DMS 273 treated with DMSO at 0.1 percent for 48 hours (cell line): ENCODE data around the gene SEMA3A.

Experiments used
- DNase-seq: peaks from one replicate; lab custom pipeline; 2025; lab: John Stamatoyannopoulos, UW

SEMA3A gene

GRCh38 chr7:84111842-84112241, 82.7 kb downstream of the SEMA3A start:
- DNase-seq, result no peak

DNA sequence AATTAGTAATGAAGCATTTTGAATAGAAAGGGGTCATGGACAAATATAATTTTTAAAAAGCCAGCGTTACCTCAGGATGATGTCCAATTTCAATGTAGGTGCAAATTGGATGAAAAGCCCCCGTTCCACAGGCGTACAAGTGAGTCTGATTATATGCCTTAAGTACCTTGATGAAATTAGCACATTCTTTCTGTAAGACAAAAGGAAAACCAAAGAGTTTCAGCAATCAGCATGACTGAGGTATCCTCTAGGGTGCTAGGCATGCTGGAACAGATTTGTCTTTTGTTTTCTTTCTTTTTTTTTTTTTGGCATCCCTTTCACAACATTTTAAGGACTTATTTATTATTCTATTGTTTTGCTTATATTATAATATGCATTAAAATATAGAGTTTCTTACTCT, 84.2 kb downstream of the SEMA3A start:
- no peak for DNase-seq

DNA sequence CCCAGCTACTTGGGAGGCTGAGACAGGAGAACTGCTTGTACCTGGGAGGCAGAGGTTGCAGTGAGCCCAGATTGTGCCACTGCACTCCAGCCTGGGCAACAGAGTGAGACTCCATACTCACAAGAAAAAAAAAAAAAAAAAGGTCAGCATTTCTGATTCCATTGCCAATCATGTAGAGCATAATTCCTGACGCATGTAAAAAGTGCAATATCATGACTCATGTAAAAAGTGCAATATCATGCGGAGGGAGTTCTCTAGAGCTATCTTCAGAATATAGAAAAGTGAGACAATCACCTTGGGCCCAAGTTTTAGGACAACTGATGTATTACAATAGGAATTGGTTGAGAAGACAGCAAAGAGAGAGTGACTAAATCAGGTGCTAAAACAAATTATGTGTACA, 85.8 kb downstream of the SEMA3A start:
- no peak for DNase-seq

- DNase-seq, result no peak
These were observed 86.5 kb downstream of the SEMA3A start for GRCh38 chr7:84108119-84108518.

- no peak for DNase-seq
These were observed 87.3 kb downstream of the SEMA3A start for GRCh38 chr7:84107259-84107658.

GRCh38 chr7:84106291-84106690, 88.3 kb downstream of the SEMA3A start:
- no peak for DNase-seq

- DNase-seq, result no peak
These were observed 89.0 kb downstream of the SEMA3A start for GRCh38 chr7:84105586-84105985.

GRCh38 chr7:84104826-84105225, 89.8 kb downstream of the SEMA3A start:
- no peak for DNase-seq

DNA sequence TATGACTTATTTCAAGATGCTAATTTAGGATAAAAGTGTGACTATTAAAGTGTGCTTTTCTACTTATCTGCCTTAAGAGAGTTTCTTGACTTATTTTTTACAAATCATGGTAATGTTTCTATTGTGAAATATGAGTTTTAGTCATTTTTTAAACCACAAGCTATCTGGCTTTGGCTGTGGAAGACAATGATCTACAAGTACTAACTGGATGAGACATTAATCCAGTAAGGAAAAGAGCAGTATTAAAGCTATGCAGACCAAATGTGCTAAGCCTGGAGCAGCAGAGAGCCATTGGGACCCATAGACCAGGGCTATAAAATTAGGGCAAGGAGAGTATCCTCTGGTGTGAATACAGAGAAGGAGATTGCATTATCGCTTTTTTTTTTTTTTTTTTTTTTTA, 92.4 kb downstream of the SEMA3A start:
- DNase-seq, result no peak

DNA sequence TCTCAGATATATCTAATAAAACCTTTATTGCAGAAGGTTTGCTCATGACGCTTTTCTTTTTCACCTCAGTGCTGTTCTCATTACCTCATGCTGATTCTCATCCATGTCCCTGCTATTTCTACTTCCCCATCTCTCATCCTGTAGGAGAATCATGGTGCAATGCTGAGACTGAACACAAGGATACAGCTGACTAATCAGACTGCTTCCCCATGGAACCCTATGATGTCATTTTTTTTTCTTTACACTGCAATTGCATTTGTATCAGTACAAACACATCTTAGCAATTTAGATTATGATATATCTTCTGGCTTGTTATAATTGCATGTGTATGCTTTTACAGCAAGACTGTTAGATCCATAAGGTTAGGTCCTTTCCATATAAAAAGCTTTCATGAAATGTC, 93.7 kb downstream of the SEMA3A start:
- no peak for DNase-seq

DNA sequence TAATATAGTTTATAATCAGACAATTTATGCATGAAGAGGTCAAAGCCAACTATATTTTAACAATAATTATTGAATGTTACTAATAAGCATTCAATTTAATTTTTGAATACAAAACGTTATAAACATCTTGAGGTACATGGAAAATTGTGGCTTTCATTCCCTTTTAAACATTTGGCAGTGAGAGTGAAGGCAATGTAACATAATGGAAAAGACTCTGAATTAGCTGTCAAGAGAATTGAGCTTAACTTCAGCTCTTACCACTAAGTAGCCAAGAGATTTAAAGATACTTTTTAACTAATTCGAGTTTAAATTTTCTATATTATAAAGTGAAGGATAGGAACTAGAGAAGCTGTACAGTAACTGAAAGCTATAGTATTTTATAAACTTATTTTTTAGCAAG, 98.6 kb downstream of the SEMA3A start:
- no peak for DNase-seq

DNA sequence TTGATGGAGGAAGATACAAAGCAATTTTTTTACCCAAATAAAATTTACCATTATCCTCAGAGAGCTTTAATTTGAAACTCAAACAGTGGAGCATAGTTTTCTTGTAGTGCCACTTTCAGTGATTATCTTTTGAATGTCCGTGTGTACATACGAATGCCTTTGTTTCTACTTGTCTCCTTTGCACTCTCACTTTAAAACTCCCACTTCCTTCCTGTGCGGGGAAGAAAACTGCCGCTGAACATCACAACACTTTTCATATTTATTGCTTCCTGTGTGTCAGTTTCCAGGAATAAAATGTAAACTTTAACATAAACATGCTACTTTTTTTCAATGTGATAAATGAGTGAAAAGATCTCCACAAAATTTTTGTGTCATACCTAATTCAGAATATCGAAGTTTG, 102.4 kb downstream of the SEMA3A start:
- DNase-seq, result no peak

DNA sequence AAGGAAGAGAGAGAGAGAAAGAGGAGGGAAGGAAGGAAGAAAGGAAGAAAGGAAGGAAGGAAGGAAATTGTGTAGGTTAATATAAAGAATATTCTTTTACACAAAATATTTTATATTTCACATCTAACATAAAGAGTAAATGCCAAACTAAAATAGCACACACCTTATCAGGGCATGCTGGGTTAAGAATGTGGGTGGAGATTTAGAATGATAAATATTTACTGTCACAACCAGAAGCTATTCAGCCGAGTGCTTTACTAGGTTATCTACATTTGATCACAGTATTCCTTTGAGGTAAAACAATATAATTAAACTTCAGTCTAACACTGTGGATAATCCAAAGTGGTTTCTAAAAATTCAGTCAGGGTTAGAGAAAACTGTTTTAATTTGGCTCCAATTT, 103.3 kb downstream of the SEMA3A start:
- DNase-seq, result no peak

DNA sequence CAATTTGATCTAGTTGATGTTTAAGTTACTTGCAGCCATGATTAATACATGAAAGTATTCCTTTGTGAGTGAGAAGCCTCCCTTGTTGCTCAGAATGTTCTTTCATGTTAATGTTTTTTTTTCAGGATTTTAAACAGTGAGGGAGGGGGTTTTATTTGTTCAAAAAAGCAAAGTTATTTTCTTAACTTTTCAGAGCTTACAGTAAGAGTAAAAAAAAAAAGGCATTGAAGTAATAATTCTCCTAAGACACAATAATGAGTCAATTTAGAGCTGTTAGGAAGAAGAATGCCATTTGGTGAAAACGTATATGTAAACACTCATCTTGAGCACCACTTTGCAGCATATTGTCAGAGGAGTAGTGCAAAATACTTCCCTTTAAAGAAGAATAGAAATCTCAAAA, 105.8 kb downstream of the SEMA3A start:
- DNase-seq, result no peak

DNA sequence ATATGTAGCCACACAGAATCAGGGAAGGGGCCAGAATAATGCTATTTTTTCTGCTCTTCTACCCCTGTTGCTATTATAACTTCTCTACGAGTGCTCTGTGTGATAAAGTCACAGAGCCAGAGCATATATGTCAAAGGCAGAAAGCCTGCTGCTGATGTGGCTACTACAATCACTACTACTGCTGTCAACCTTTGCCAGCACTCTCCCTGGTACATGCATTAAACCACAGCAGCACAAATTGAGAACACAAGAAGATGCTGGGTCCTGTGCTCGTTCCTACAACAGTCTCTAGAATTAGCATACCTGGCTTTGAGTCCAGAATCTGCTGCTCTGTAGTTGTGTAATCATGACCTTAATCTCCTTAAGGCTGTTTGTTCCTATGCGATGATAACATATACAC, 108.6 kb downstream of the SEMA3A start:
- DNase-seq, result no peak

DNA sequence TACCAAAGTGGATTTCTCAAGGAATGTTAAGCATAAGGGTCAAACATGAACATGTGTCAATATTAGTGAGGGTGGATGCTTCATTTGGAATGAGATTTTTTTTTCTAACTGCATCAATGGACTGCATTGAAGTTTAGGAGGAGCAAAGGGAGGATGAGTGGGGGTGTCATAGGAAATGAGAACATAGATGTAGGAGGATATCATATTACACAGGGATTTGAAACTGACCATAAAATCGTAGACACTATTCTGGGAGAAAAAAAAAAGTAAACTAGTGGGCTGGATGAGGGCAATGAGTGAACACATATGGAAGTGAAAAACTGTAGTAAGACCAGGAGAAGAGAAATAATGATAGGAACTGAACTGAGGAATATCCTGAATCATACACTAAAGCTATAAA, 109.4 kb downstream of the SEMA3A start:
- peak; percentile 62 for DNase-seq

DNA sequence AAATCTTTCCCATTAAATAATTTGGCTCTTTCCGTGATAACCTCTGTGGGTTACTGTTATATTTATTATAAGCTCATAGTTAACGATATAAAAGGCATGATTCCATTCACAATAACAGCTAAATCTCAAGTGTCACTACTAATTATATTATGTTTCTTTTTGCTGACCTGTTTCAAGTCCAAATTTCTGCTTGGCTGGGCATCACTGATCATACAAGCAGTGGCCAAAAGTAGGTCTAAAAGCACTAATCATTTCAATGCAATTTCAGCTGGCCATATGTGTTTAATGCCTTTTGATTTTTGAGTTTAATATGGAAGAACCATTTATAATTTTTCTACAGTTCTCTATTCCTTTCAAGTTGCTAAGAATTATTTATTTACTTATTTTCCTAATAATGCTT, 110.7 kb downstream of the SEMA3A start:
- no peak for DNase-seq

GRCh38 chr7:84081973-84082522, 112.5 kb downstream of the SEMA3A start:
- no peak for DNase-seq

DNA sequence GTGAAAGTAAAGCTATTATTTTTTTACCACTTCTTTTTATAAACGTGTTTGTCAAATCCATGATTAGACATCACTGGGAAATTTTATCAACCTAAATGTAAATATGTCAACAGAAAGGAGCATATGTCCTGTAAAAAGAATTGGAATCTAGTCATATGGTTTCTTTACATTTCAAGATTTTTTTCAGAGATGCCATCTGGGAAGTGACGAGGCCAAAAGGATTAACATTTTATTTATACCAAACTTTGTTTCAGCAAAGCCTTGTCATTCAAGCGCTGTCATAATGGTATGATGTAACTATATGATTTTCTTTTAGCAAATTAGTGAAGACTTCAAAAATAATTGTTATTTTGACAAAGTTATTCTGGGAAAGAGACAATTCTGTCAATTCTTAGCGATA, 117.3 kb downstream of the SEMA3A start:
- DNase-seq, result no peak

DNA sequence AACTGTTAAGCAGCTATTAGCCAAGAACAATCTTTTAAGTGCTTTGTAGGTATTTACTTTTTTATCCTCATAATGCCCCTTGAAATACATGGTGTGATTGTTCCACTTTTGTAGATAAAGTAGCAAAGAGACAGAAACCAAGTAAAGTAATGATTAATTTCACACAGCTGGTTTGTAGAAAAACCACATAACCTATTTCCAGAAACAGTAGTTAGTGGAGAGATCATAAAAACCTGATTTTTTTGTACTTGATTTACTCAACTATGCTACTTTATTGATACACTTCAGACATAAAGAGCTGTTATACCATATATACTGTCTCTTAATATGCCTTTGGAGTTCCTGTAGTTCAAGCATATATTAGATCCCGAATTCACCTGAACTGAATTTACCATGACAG, 118.4 kb downstream of the SEMA3A start:
- DNase-seq, result no peak

GRCh38 chr7:84073186-84073875, 121.3 kb downstream of the SEMA3A start:
- DNase-seq, result no peak

DNA sequence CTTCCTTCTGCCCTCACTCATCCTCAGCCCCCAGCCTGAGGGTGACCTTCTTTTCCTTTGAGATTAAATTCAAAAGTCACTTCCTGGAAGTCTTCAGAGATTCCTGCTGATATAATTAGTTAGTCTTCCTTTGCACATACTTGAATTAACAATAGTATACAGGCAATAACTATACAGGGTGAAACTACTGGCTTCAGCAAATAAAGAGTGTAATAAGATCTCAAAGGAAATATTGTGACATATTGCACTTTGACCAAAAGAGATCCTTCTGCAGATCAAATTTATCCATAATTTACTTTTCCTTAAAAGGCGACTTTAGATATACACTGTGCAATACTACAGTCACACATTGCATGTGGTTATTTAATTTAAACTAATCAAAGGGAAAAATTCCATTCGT, 123.8 kb downstream of the SEMA3A start:
- DNase-seq, result no peak

GRCh38 chr7:84069999-84070500, 124.5 kb downstream of the SEMA3A start:
- DNase-seq, result no peak

DNA sequence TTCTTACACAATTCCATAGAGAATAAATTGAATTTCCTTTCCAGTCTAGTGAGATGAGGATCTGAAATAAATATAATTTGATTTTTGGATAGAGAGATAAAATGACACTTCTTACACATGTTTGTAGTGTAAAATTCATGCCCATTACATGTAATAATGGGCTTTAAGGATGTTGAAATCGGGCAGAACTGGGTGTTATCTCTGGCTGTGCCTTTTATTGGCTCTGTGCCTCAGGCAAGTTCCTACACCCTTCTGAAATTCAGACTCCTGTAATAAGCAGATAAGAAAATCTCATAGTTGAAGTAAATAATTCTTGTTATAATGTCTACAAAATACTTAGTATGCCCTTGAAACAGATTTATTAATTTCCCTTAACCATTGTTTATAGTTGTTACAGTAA, 125.6 kb downstream of the SEMA3A start:
- DNase-seq, result no peak
